DND-41 (cell line): ENCODE data around the gene PRDM13.
"Not testable (repeated sequence)": the region's sequence is repeated elsewhere in the genome, so short reads cannot be mapped to it uniquely, and the experiment has no call there.

ENCODE experiments used
- ATAC-seq: fragments of 200-7000 bp; cut with Tn5 transposase; 3 replicates; pipeline ENCODE4 v1.9.1; 2021; ENCODE audit warnings: low read depth; ENCODE audit not compliant: insufficient read depth
- DNase-seq: peaks from one replicate; pipeline ENCODE4 v3.0.0-alpha.2; 2020
- H2AFZ ChIP-seq: 2 replicates; pipeline ENCODE4 v1.6.0; 2012; ENCODE audit warnings: low read depth, low read length
- H3K27ac ChIP-seq: 2 replicates; pipeline ENCODE4 v1.5.1; 2012; ENCODE audit warnings: low read length, inconsistent platforms
- H3K27me3 ChIP-seq: fragments of 200-600 bp; sonication (generic); 2 replicates; pipeline ENCODE4 v1.6.0; 2012; ENCODE audit warnings: low read length, mild to moderate bottlenecking, inconsistent platforms; ENCODE audit not compliant: insufficient read depth, poor library complexity
- H3K36me3 ChIP-seq: 2 replicates; pipeline ENCODE4 v1.5.1; 2012; ENCODE audit warnings: low read length, inconsistent platforms; ENCODE audit not compliant: insufficient read depth
- H3K4me1 ChIP-seq: 2 replicates; pipeline ENCODE4 v1.5.1; 2012; ENCODE audit warnings: mild to moderate bottlenecking, low read length; ENCODE audit not compliant: insufficient read depth
- H3K4me2 ChIP-seq: 2 replicates; pipeline ENCODE4 v1.6.0; 2012; ENCODE audit warnings: mild to moderate bottlenecking, moderate library complexity, low read length, inconsistent platforms; ENCODE audit not compliant: insufficient read depth
- H3K4me3 ChIP-seq, 2 experiments: fragments of 200-600 bp in 1 of 2; shearing (Covaris generic) in 1 of 2; 2 replicates each; pipeline ENCODE4 v1.5.1; 2012 to 2016; ENCODE audit warnings: inconsistent platforms in 2 of 2, low read length in 2 of 2, mild to moderate bottlenecking in 2 of 2, low read depth in 1 of 2, moderate library complexity in 1 of 2
- H3K79me2 ChIP-seq: 2 replicates; pipeline ENCODE4 v1.6.0; 2012; ENCODE audit warnings: low read length, inconsistent platforms; ENCODE audit not compliant: insufficient read depth
- H3K9ac ChIP-seq: 2 replicates; pipeline ENCODE4 v1.6.0; 2012; ENCODE audit warnings: low read depth, mild to moderate bottlenecking, inconsistent platforms, low read length, moderate library complexity
- H3K9me3 ChIP-seq: 2 replicates; pipeline ENCODE4 v1.5.1; 2012; ENCODE audit warnings: low read length, moderate library complexity, mild to moderate bottlenecking, inconsistent platforms; ENCODE audit not compliant: insufficient read depth, severe bottlenecking
- H4K20me1 ChIP-seq: 2 replicates; pipeline ENCODE4 v1.6.0; 2012; ENCODE audit warnings: low read length; ENCODE audit not compliant: insufficient read depth
- EZH2 ChIP-seq: IDR thresholded peaks from 3 replicates; pipeline ENCODE4 v1.6.1; 2012; ENCODE audit warnings: borderline replicate concordance, low read depth, mild to moderate bottlenecking, moderate library complexity, low read length, inconsistent platforms; ENCODE audit not compliant: severe bottlenecking
- TF ChIP-seq, protein P1 (sequence below): IDR thresholded peaks from 2 replicates; pipeline ENCODE4 v1.5.1; 2012; ENCODE audit warnings: borderline replicate concordance, low read length, moderate library complexity, mild to moderate bottlenecking; ENCODE audit not compliant: poor library complexity, severe bottlenecking; ENCODE audit errors: extremely low read depth

Gene PRDM13

DNA sequence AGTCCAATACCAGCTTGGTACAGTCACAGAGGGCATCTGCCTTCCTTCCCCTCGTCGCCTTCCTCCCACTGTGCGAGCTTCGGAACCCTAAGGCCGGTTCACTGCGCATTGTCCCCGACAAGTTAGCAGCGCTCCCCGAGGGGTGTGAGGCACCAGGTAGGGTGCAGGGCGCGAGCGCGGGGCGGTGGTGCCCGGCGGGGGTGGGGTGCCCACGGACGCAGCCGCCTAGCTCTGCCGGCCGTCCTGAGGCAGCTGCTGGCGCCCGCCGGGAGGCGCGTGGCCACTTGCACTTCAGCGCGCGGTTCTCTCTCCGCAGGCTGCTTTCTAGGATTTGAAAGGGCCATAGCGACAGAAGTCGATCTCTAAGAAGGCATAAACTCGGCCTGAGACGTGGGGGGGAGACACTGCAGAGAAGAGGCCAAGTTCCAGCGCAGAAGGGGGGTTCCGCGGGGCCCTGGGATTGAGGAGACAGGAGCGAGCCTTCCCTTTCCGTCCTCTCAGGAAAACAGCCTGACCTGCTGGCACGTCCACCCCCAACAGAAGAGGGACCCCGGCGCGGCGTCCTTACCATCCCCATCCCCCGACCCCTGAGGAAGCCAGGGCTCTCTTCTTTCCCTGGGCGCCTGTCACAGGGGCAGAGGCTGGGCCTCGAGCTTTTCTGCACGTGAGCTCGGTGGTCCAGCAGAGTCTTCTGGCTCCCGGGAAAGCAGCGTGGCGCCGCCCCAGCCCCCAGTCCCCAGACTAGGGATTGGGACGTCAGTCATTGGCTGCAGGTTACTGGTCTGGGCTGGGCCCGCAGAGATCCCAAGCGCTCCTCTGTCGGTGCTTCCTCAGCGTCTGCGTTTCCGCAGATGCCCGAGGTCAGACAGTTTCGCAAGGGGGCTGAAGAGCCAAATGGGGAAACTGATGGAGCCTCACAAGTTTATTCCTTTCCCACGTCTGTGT is 15.6 kb upstream of the PRDM13 start:
- no peaks in the 10 kb centered on the region for H4K20me1 ChIP-seq
- DNase-seq, result no peak
- H3K4me3 ChIP-seq, result no peak overlapping the region

GRCh38 chr6:99591673-99592364 is 14.8 kb upstream of the PRDM13 start:
- H3K27me3 ChIP-seq, result peaks cover 33% of the 10 kb centered on the region
- H3K4me1 ChIP-seq, result peaks cover 20% of the 10 kb centered on the region
- no peaks in the 10 kb centered on the region for H4K20me1 ChIP-seq
- TF ChIP-seq EZH2, result no peak
- TF ChIP-seq, protein P1, sequence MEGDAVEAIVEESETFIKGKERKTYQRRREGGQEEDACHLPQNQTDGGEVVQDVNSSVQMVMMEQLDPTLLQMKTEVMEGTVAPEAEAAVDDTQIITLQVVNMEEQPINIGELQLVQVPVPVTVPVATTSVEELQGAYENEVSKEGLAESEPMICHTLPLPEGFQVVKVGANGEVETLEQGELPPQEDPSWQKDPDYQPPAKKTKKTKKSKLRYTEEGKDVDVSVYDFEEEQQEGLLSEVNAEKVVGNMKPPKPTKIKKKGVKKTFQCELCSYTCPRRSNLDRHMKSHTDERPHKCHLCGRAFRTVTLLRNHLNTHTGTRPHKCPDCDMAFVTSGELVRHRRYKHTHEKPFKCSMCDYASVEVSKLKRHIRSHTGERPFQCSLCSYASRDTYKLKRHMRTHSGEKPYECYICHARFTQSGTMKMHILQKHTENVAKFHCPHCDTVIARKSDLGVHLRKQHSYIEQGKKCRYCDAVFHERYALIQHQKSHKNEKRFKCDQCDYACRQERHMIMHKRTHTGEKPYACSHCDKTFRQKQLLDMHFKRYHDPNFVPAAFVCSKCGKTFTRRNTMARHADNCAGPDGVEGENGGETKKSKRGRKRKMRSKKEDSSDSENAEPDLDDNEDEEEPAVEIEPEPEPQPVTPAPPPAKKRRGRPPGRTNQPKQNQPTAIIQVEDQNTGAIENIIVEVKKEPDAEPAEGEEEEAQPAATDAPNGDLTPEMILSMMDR, result no peak
- no peak overlapping the region for H3K27ac ChIP-seq
- no peak overlapping the region for H3K4me3 ChIP-seq
- no peak overlapping the region for H3K9ac ChIP-seq
- H3K36me3 ChIP-seq, result no peaks in the 10 kb centered on the region
- H3K4me2 ChIP-seq, result no peak overlapping the region
- H2AFZ ChIP-seq, result no peak overlapping the region
- no peaks in the 10 kb centered on the region for H3K79me2 ChIP-seq
- ATAC-seq (no peak), DNase-seq (no peak)
- no peaks in the 10 kb centered on the region for H3K9me3 ChIP-seq

More for the DNA sequence above, 15.6 kb upstream of the PRDM13 start:
- Histone ChIP-seq H3K79me2 (no peaks in the 10 kb centered on the region), H3K27ac (no peak overlapping the region), H3K9ac (no peak overlapping the region), H3K9me3 (no peaks in the 10 kb centered on the region), H2AFZ (no peak overlapping the region), H3K27me3 (peaks cover 37% of the 10 kb centered on the region), H3K36me3 (no peaks in the 10 kb centered on the region), H3K4me2 (no peak overlapping the region), H3K4me1 (peaks cover 20% of the 10 kb centered on the region)
- TF ChIP-seq, protein P1, result no peak
- no peak for TF ChIP-seq EZH2
- no peak for ATAC-seq

DNA sequence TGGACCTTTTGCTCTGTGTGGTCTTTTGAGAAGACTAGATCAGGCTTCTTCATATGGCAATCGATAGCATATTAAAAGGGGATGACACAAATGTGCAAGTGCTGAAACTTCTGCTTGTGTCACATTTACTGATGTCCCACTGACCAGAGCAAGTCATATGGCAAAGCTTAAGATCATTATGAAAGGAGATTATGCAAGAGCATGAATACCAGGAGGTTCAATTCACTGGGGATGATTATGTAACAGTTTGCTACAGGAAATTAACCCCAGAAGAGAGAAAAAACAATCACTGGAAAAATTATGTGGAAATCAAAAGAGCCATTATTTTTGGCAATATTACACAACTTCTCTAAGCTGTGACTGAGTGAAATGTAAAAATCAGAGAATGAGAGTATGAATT is 13.7 kb upstream of the PRDM13 start:
- H3K4me3 ChIP-seq, result no peak overlapping the region
- no peak overlapping the region for H3K4me2 ChIP-seq
- TF ChIP-seq, protein P1, result no peak
- TF ChIP-seq EZH2, result no peak
- H4K20me1 ChIP-seq, result no peaks in the 10 kb centered on the region
- H3K4me1 ChIP-seq, result peaks cover 19% of the 10 kb centered on the region
- no peak for DNase-seq
- ATAC-seq, result no peak
- H3K27ac ChIP-seq, result no peak overlapping the region
- H3K9me3 ChIP-seq, result no peaks in the 10 kb centered on the region
- no peaks in the 10 kb centered on the region for H3K79me2 ChIP-seq
- H3K36me3 ChIP-seq, result no peaks in the 10 kb centered on the region
- H3K27me3 ChIP-seq, result peaks cover 27% of the 10 kb centered on the region
- H3K9ac ChIP-seq, result no peak overlapping the region
- no peak overlapping the region for H2AFZ ChIP-seq

GRCh38 chr6:99594696-99595095 is 11.9 kb upstream of the PRDM13 start:
- not testable (repeated sequence) for H3K4me3 ChIP-seq, H3K79me2 ChIP-seq, H3K9me3 ChIP-seq, H2AFZ ChIP-seq, DNase-seq, H3K27ac ChIP-seq, H3K4me2 ChIP-seq, ATAC-seq, H3K4me1 ChIP-seq, H3K36me3 ChIP-seq, H4K20me1 ChIP-seq, H3K9ac ChIP-seq
- H3K27me3 ChIP-seq, result peaks cover 13% of the 10 kb centered on the region
